B cell (primary cell): Measurements from ENCODE around the gene RAB3C.

ENCODE experiments used
- CTCF ChIP-seq: fragments of 200-600 bp; IDR thresholded peaks from one replicate; pipeline ENCODE4 v1.8.0; 2022; ENCODE audit warnings: antibody characterized with exemption, mild to moderate bottlenecking
- EZH2 ChIP-seq: IDR thresholded peaks from 2 replicates; pipeline ENCODE4 v1.6.1; 2012; ENCODE audit warnings: borderline replicate concordance, low read depth, mild to moderate bottlenecking, moderate library complexity, low read length; ENCODE audit not compliant: insufficient read depth, poor library complexity, severe bottlenecking

- no peak for TF ChIP-seq EZH2
- no peak for TF ChIP-seq CTCF
These were observed 171.4 kb downstream of the RAB3C start for GRCh38 chr5:58754250-58754649.
